Calu3 (cell line): ENCODE measurements around the gene ASCL5. TPM values are rescaled to one million over a fixed set of nuclear protein-coding genes. Genes with fewer than 3 reads are reported as not detected.

ENCODE experiments used
- BruUV-seq: library from RNA; stranded (reverse); fragments of 400-500 nt; replicated peaks from 2 replicates; lab custom pipeline; 2021; lab: Mats Ljungman, UMichigan
- CTCF ChIA-PET: fragments of 300-600 bp; sonication (Branson Sonifier 250); formaldehyde crosslinking; loops from one replicate; lab custom pipeline; 2022; ENCODE audit warnings: antibody characterized with exemption; lab: Charles Lee
- DNase-seq: peaks from one replicate; pipeline ENCODE4 v3.0.0; 2022
- H3K27ac Mint-ChIP-seq: one replicate; pipeline ENCODE4 v1.8.0; 2022; ENCODE audit warnings: mixed read lengths; ENCODE audit not compliant: unreplicated experiment
- H3K27me3 Mint-ChIP-seq: one replicate; pipeline ENCODE4 v1.8.0; 2022; ENCODE audit warnings: mixed read lengths; ENCODE audit not compliant: unreplicated experiment
- H3K36me3 Mint-ChIP-seq: one replicate; pipeline ENCODE4 v1.8.0; 2022; ENCODE audit warnings: mild to moderate bottlenecking, moderate library complexity, mixed read lengths; ENCODE audit not compliant: insufficient read depth, unreplicated experiment
- H3K4me1 Mint-ChIP-seq: one replicate; pipeline ENCODE4 v1.8.0; 2022; ENCODE audit warnings: mild to moderate bottlenecking, low read depth, mixed read lengths; ENCODE audit not compliant: unreplicated experiment
- H3K4me3 Mint-ChIP-seq: one replicate; pipeline ENCODE4 v1.8.0; 2022; ENCODE audit warnings: mild to moderate bottlenecking, low read depth, moderate library complexity, mixed read lengths; ENCODE audit not compliant: unreplicated experiment
- H3K9me3 Mint-ChIP-seq: one replicate; pipeline ENCODE4 v1.8.0; 2022; ENCODE audit warnings: low read depth, mixed read lengths; ENCODE audit not compliant: unreplicated experiment
- intact Hi-C: fragments of 100-400 bp; cut with micrococcal nuclease; formaldehyde crosslinking; loops from one replicate; pipeline ENCODE4 v1.10.0; 2022; ENCODE audit not compliant: unreplicated experiment
- total RNA-seq: library from RNA; stranded (reverse); gene quantifications from 2 replicates; pipeline ENCODE4 v1.2.3, GENCODE V29; 2022
- TF ChIP-seq, protein P1 (sequence below): fragments of 200-600 bp; IDR thresholded peaks from one replicate; pipeline ENCODE4 v1.8.0; 2022; ENCODE audit warnings: antibody characterized with exemption; ENCODE audit not compliant: unreplicated experiment

Gene ASCL5
- total RNA-seq, 1 experiment from 2014 or later: not detected

DNA sequence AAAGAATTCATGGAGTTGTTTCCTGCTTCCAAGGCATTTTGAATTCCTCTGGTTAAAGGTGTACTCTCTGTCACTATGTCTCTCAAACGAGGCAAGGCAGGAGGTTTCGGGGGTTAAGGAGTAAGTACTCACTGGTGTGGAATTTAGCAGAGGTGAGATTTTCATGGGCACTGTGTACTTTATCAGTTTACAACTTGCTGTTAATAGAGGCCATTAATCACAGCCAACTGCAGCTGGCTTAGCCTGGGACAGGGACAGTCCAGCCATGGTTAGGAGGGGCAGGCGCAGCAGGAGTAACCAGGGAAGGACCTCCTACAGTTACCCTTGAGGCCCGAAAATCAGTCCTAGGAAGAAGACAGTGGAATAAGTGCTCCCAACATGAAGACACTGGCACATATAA lies 45.3 kb upstream of the ASCL5 start:
- no TSS peak for BruUV-seq
- intact Hi-C loops: no loop called here
- Mint-ChIP-seq H3K4me1 (peaks cover 26% of the 10 kb centered on the region), H3K27me3 (no peaks in the 10 kb centered on the region), H3K9me3 (no peaks in the 10 kb centered on the region), H3K4me3 (peak overlapping the region; percentile 92), H3K27ac (no peak overlapping the region), H3K36me3 (peaks cover 20% of the 10 kb centered on the region)
- TF ChIP-seq, protein P1, sequence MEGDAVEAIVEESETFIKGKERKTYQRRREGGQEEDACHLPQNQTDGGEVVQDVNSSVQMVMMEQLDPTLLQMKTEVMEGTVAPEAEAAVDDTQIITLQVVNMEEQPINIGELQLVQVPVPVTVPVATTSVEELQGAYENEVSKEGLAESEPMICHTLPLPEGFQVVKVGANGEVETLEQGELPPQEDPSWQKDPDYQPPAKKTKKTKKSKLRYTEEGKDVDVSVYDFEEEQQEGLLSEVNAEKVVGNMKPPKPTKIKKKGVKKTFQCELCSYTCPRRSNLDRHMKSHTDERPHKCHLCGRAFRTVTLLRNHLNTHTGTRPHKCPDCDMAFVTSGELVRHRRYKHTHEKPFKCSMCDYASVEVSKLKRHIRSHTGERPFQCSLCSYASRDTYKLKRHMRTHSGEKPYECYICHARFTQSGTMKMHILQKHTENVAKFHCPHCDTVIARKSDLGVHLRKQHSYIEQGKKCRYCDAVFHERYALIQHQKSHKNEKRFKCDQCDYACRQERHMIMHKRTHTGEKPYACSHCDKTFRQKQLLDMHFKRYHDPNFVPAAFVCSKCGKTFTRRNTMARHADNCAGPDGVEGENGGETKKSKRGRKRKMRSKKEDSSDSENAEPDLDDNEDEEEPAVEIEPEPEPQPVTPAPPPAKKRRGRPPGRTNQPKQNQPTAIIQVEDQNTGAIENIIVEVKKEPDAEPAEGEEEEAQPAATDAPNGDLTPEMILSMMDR: no peak
- no peak for DNase-seq
- CTCF ChIA-PET: no interaction called here

- CTCF ChIA-PET: interaction anchor here (0.5 to 1.0 kb wide), 4 partner anchors 15 to 1700 kb away, joined by 3 read pairs; no protein-coding TSS in a partner anchor
- DNase-seq: peak; percentile 86
- BruUV-seq: TSS peak; percentile 89
Measured at GRCh38 chr1:201171063-201172036, 44.4 kb upstream of the ASCL5 start.

GRCh38 chr1:201170533-201171062 lies 43.6 kb upstream of the ASCL5 start:
- CTCF ChIA-PET: interaction anchor here (0.5 to 1.0 kb wide), 4 partner anchors 15 to 1701 kb away, joined by 3 read pairs; no protein-coding TSS in a partner anchor
- Mint-ChIP-seq H3K4me3 (peak overlapping the region; percentile 92), H3K27ac (peak overlapping the region; percentile 88), H3K36me3 (peaks cover 20% of the 10 kb centered on the region), H3K27me3 (no peaks in the 10 kb centered on the region), H3K9me3 (no peaks in the 10 kb centered on the region), H3K4me1 (peaks cover 20% of the 10 kb centered on the region)
- TF ChIP-seq, protein P1: no peak
- peak; percentile 99 for DNase-seq
- intact Hi-C loops: no loop called here
- BruUV-seq: no TSS peak

More at GRCh38 chr1:201171063-201172036, 44.4 kb upstream of the ASCL5 start:
- peaks cover 20% of the 10 kb centered on the region for H3K4me1 Mint-ChIP-seq
- TF ChIP-seq, protein P1: peak; percentile 72
- H3K27ac Mint-ChIP-seq: peak overlapping the region; percentile 88
- H3K4me3 Mint-ChIP-seq: peak overlapping the region; percentile 92
- no peaks in the 10 kb centered on the region for H3K9me3 Mint-ChIP-seq
- H3K36me3 Mint-ChIP-seq: peaks cover 20% of the 10 kb centered on the region
- H3K27me3 Mint-ChIP-seq: no peaks in the 10 kb centered on the region
- intact Hi-C loops: no loop called here

DNA sequence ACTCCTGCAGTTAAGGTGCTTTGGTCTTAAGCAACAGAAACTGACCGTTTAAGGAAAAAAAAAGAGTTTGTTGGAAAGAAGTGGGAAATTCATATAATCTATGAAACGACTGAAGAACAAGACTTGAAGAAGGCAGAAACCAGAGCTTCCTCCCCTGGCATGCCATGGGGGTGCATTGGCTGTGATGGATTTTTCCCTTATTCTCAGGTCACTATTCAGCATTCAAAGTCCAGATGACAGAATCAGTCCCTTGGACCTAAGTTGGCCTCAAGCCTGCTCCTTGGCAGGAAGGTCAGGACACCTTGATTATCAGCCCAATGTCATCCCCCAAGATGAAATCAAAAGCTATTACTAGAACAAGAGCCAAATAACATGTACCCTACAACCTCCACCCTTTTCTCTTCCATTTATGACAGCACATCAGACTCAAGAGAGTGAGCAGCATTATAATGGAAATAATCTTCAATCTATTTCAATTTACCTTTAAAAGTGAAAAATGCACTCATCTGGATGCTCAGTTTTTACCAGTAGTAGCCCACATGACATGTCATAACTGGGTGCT lies 43.1 kb upstream of the ASCL5 start:
- TF ChIP-seq, protein P1: no peak
- BruUV-seq: TSS peak; percentile 71
- CTCF ChIA-PET: no interaction called here
- H3K27me3 Mint-ChIP-seq: no peaks in the 10 kb centered on the region
- peaks cover 20% of the 10 kb centered on the region for H3K36me3 Mint-ChIP-seq
- H3K4me1 Mint-ChIP-seq: peaks cover 20% of the 10 kb centered on the region
- H3K27ac Mint-ChIP-seq: peak overlapping the region; percentile 88
- peak overlapping the region; percentile 92 for H3K4me3 Mint-ChIP-seq
- DNase-seq: no peak
- H3K9me3 Mint-ChIP-seq: no peaks in the 10 kb centered on the region
- intact Hi-C loops: no loop called here
